Mucosa of descending colon (tissue), 3 donors: ENCODE results near the gene STPG3. TPM values are rescaled to one million over a fixed set of nuclear protein-coding genes. Genes with fewer than 3 reads are reported as not detected.

Experiments used
- ATAC-seq: fragments of 200-7000 bp; cut with Tn5 transposase; one replicate; pipeline ENCODE4 v1.9.1; 2020; ENCODE audit warnings: mild to moderate bottlenecking, moderate library complexity
- DNase-seq, 3 donors: peaks; one replicate each; pipeline ENCODE4 v3.0.0-alpha.2; 2020
- H3K36me3 ChIP-seq: fragments of 200-600 bp; one replicate; pipeline ENCODE4 v1.8.0; 2021; ENCODE audit warnings: low read depth, mild to moderate bottlenecking
- H3K4me1 ChIP-seq: fragments of 200-600 bp; one replicate; pipeline ENCODE4 v1.8.0; 2021; ENCODE audit warnings: low read depth, mild to moderate bottlenecking
- H3K4me3 ChIP-seq: fragments of 200-600 bp; one replicate; pipeline ENCODE4 v1.8.0; 2021; ENCODE audit warnings: mild to moderate bottlenecking
- H3K9me3 ChIP-seq: fragments of 200-600 bp; one replicate; pipeline ENCODE4 v1.8.0; 2021; ENCODE audit warnings: mild to moderate bottlenecking
- CTCF ChIP-seq: fragments of 200-600 bp; IDR thresholded peaks from one replicate; pipeline ENCODE4 v1.8.0; 2022; ENCODE audit warnings: antibody characterized with exemption, mild to moderate bottlenecking
- intact Hi-C, 2 donors: fragments of 100-400 bp; cut with DNase I in 1 of 2; cut with micrococcal nuclease in 1 of 2; formaldehyde crosslinking; loops; one replicate each; pipeline versions ENCODE4 v1.11.0 to v1.11.1; 2022; cut with DNase I, micrococcal nuclease
- total RNA-seq, 3 donors: library from RNA; stranded (reverse); fragmentation: NEBNext Ultra II Directional in 2 of 3; extraction: Animal tissue kit (Norgen Biotek cat#: 25700) in 2 of 3; gene quantifications; one replicate each; pipeline versions ENCODE4 v1.2.1 to v1.2.4, GENCODE V29; 2021 to 2023
- donor health status: DM: no; HTN: no; CAD: no; lungs with moderate emphysema.
- donor health status: DM: no; HTN: no; CAD: no.
- donor health status: DM: no; HTN: yes; CAD: no.

The STPG3 gene
- total RNA-seq, 3 donors from 2014 or later: not detected

DNA sequence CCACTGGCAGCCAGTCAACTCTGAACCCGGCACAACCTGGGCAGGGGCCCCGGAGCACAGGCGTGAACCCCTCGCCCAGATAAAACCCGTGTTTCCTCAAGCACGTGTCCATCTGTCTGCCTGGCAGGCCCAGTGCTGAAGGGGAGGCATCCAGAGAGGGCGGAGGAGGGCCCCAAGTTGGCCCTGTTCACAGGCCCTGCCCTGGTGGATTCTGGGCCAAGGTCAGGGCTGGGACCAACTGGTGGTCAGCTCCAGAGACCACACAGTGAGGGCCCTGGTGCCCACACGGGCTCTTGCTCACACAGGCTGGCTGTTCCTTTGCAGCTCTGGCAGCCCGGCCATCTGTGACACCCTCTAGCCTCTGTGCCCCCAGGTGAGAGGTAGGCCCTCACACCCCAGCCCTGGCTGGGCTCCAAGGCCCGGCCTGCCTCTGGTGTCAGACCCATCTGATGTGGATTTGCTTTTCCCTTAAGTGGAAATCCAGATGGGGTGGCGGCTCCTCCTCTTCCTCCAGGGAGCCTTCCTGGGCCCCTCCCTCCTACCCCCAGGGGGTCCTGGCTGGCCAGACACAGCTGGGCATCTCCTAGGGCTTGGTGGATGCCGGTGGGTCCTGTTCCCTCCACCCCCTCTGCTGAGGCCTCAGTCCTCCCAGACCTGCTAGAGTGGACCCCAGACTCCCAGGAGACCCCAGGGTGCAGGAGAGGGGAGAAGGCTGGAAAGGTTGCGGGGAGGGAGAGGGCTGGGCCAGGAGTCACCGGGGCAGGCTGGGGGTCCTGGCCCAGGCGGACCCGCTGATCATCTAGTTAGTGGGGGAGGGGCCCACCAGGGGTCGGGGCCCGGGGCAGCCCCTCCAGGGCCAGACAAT lies 525 bp upstream of the STPG3 start:
- intact Hi-C loops: no loop called here
- Histone ChIP-seq H3K4me3 (no peak overlapping the region), H3K4me1 (peaks cover 11% of the 10 kb centered on the region), H3K36me3 (no peaks in the 10 kb centered on the region), H3K9me3 (no peaks in the 10 kb centered on the region)
- no peak for DNase-seq
- no peak for ATAC-seq
- no peak for TF ChIP-seq CTCF

GRCh38 chr9:137251490-137252268 lies 593 bp downstream of the STPG3 start:
- ATAC-seq: no peak
- no peak for DNase-seq
- intact Hi-C loops: no loop called here

GRCh38 chr9:137252555-137253506 lies 1.7 kb downstream of the STPG3 start:
- DNase-seq (peak in 1 of 3 donors; percentile 49), ATAC-seq (peak; percentile 34)
- intact Hi-C loops: no loop called here
- TF ChIP-seq CTCF: no peak
- Histone ChIP-seq H3K4me1 (peaks cover 21% of the 10 kb centered on the region), H3K4me3 (no peak overlapping the region), H3K9me3 (no peaks in the 10 kb centered on the region), H3K36me3 (no peaks in the 10 kb centered on the region)

More at GRCh38 chr9:137251490-137252268, 593 bp downstream of the STPG3 start:
- Histone ChIP-seq H3K9me3 (no peaks in the 10 kb centered on the region), H3K36me3 (no peaks in the 10 kb centered on the region), H3K4me1 (peaks cover 19% of the 10 kb centered on the region), H3K4me3 (no peak overlapping the region)
- TF ChIP-seq CTCF: no peak

DNA sequence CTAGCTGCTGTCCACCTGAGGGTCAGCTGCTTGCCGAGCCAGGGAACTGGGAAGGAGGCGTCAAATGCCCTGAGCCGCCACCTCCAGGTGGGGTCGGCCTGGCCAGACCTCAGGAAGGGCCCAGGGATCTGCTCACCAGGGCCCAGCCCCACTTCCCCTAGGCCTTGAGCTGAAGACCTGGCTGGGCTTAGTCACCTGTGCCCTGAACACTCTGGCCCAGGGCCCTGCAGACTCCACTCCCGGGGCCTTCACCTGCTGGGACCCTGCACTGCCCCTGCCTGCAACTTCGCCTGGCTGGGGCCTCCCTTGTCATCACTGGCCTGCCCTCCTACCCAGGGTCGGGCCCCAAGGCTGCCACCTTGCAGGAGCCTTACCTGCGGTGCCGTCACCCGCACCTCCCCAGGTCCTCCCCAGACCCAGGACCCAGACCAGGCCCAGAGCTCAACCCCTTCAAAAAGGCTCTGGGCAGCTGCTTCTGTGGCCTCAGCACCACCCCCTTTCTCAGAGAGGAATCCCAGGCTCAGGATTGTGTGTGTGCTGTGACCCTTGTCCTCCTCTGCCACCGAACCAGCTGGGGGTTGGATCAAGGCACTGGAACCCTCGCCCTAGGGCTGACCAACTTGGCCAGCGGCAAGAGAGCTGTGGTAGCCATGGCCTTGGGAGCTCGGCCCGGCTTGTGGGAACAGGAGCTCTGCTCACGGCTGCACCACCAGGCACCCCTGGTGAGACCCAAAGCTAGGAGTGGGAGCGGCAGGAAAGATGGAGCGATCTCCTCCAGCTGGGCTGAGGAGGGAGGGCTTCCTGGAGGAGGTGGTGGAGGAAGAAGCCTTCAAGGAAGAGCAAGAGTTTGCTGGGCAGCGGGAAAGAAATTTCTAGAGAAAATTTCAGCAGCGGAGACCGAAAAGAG lies 2.9 kb downstream of the STPG3 start:
- Histone ChIP-seq H3K9me3 (no peaks in the 10 kb centered on the region), H3K4me3 (peak overlapping the region; percentile 96), H3K4me1 (peaks cover 21% of the 10 kb centered on the region), H3K36me3 (no peaks in the 10 kb centered on the region)
- TF ChIP-seq CTCF: no peak
- peak in 1 of 3 donors; percentile 29 for DNase-seq
- intact Hi-C loops: no loop called here
- ATAC-seq: peak; percentile 38
